GM18511 (cell line): ENCODE data around the gene WDR53.
"Not testable (repeated sequence)": the region's sequence is repeated elsewhere in the genome, so short reads cannot be mapped to it uniquely, and the experiment has no call there.

Experiments
- ATAC-seq: cut with Tn5 transposase; IDR thresholded peaks from one replicate; pipeline ENCODE4 v1.9.1; 2021; ENCODE audit warnings: mild to moderate bottlenecking, moderate library complexity; ENCODE audit not compliant: unreplicated experiment

Gene WDR53

GRCh38 chr3:196518966-196519717 is 49.2 kb downstream of the WDR53 start:
- no peak for ATAC-seq

- ATAC-seq, result no peak
Observed at GRCh38 chr3:196517919-196518318, 50.4 kb downstream of the WDR53 start.

GRCh38 chr3:196517162-196517800 is 51.1 kb downstream of the WDR53 start:
- no peak for ATAC-seq

- ATAC-seq, result no peak
Observed at GRCh38 chr3:196514913-196515621, 53.3 kb downstream of the WDR53 start, which contains the start of gene SMCO1. TSS of gene SMCO1 (minus strand) at chr3:196515346. CDS start at chr3:196515209, 137 bp downstream.

- ATAC-seq, result no peak
Observed at GRCh38 chr3:196514350-196514716, 54.0 kb downstream of the WDR53 start.

GRCh38 chr3:196513697-196514349 is 54.5 kb downstream of the WDR53 start:
- no peak for ATAC-seq

GRCh38 chr3:196511646-196512425 is 56.5 kb downstream of the WDR53 start:
- ATAC-seq, result not testable (repeated sequence)

- ATAC-seq, result not testable (repeated sequence)
Observed at GRCh38 chr3:196511108-196511507, 57.2 kb downstream of the WDR53 start.

GRCh38 chr3:196506687-196507086 is 61.7 kb downstream of the WDR53 start:
- no peak for ATAC-seq

- no peak for ATAC-seq
Observed at GRCh38 chr3:196504556-196504955, 63.8 kb downstream of the WDR53 start.
